Neuronal stem cell (in vitro differentiated cells): Measurements from ENCODE around the gene KIF13A.
"Not testable (repeated sequence)": the region's sequence is repeated elsewhere in the genome, so short reads cannot be mapped to it uniquely, and the experiment has no call there.

Source experiments
- DNase-seq: peaks from one replicate; pipeline ENCODE4 v3.0.0-alpha.2; 2013; ENCODE audit warnings: low spot score
- H2AFZ ChIP-seq: one replicate; pipeline ENCODE4 v1.6.1; 2013; ENCODE audit warnings: mild to moderate bottlenecking, low read length, inconsistent platforms
- H2AK5ac ChIP-seq: 2 replicates; pipeline ENCODE4 v1.6.1; 2013; ENCODE audit warnings: low read depth, mild to moderate bottlenecking, inconsistent platforms, low read length, moderate library complexity, mixed read lengths
- H2BK120ac ChIP-seq: 2 replicates; pipeline ENCODE4 v1.6.1; 2013; ENCODE audit warnings: low read depth, mild to moderate bottlenecking, inconsistent platforms, low read length, moderate library complexity, mixed read lengths
- H2BK12ac ChIP-seq: one replicate; pipeline ENCODE4 v1.6.1; 2013; ENCODE audit warnings: low read length, inconsistent platforms
- H2BK15ac ChIP-seq: 2 replicates; pipeline ENCODE4 v1.6.1; 2013; ENCODE audit warnings: mild to moderate bottlenecking, low read length, inconsistent platforms, mixed read lengths
- H2BK5ac ChIP-seq: one replicate; pipeline ENCODE4 v1.6.1; 2013; ENCODE audit warnings: inconsistent platforms, mild to moderate bottlenecking, low read length, moderate library complexity
- H3K14ac ChIP-seq: one replicate; pipeline ENCODE4 v1.6.1; 2013; ENCODE audit warnings: low read length, inconsistent platforms
- H3K18ac ChIP-seq: 2 replicates; pipeline ENCODE4 v1.6.1; 2013; ENCODE audit warnings: low read length, inconsistent platforms
- H3K23ac ChIP-seq: 2 replicates; pipeline ENCODE4 v1.6.1; 2013; ENCODE audit warnings: low read depth, mild to moderate bottlenecking, mixed read lengths, low read length, inconsistent platforms; ENCODE audit not compliant: poor library complexity
- H3K27ac ChIP-seq: replicated peaks from 3 replicates; pipeline ENCODE4 v1.5.1; 2013; ENCODE audit warnings: low read length, inconsistent platforms
- H3K27me3 ChIP-seq, 3 experiments: 2 replicates each; pipeline ENCODE4 v1.6.1; 2013; ENCODE audit warnings: low read length in 3 of 3, mild to moderate bottlenecking in 2 of 3, inconsistent platforms in 1 of 3, low read depth in 1 of 3, mixed read lengths in 1 of 3, moderate library complexity in 1 of 3; ENCODE audit not compliant: control insufficient read depth in 3 of 3, insufficient read depth in 3 of 3
- H3K36me3 ChIP-seq, 2 donors: replicated peaks in 1 of 2; 2 replicates each; pipeline ENCODE4 v1.6.1; 2013; ENCODE audit warnings: low read length in 2 of 2; ENCODE audit not compliant: control insufficient read depth in 2 of 2, insufficient read depth in 2 of 2
- H3K4ac ChIP-seq: 2 replicates; pipeline ENCODE4 v1.6.1; 2013; ENCODE audit warnings: inconsistent platforms, mild to moderate bottlenecking, low read length, moderate library complexity
- H3K4me1 ChIP-seq, 2 donors: 1 replicate in 1 of 2; 2 replicates in 1 of 2; pipeline ENCODE4 v1.6.1; 2013; ENCODE audit warnings: low read length in 2 of 2, low read depth in 1 of 2; ENCODE audit not compliant: control insufficient read depth in 2 of 2, insufficient read depth in 1 of 2
- H3K4me2 ChIP-seq: one replicate; pipeline ENCODE4 v1.6.1; 2013; ENCODE audit warnings: mild to moderate bottlenecking, low read length, inconsistent platforms; ENCODE audit not compliant: insufficient read depth, poor library complexity, severe bottlenecking
- H3K4me3 ChIP-seq, 2 donors: 2 replicates each; pipeline ENCODE4 v1.5.1; 2013; ENCODE audit warnings: low read length in 2 of 2, mild to moderate bottlenecking in 2 of 2, inconsistent platforms in 1 of 2, moderate library complexity in 1 of 2
- H3K79me1 ChIP-seq: one replicate; pipeline ENCODE4 v1.6.1; 2013; ENCODE audit warnings: low read depth, mild to moderate bottlenecking, inconsistent platforms, low read length, moderate library complexity
- H3K9ac ChIP-seq: one replicate; pipeline ENCODE4 v1.6.1; 2013; ENCODE audit warnings: mild to moderate bottlenecking, low read depth, low read length, inconsistent platforms; ENCODE audit not compliant: poor library complexity
- H3K9me3 ChIP-seq, 2 donors: replicated peaks in 1 of 2; 2 replicates each; pipeline versions ENCODE3 to v1.6.1; 2013; ENCODE audit warnings: low read length in 2 of 2, mild to moderate bottlenecking in 2 of 2, inconsistent platforms in 1 of 2, low read depth in 1 of 2, mixed read lengths in 1 of 2, moderate library complexity in 1 of 2; ENCODE audit not compliant: control insufficient read depth in 2 of 2, insufficient read depth in 1 of 2
- H4K8ac ChIP-seq: one replicate; pipeline ENCODE4 v1.6.1; 2013; ENCODE audit warnings: low read depth, mild to moderate bottlenecking, inconsistent platforms, low read length, moderate library complexity
- H4K91ac ChIP-seq: one replicate; pipeline ENCODE4 v1.6.1; 2013; ENCODE audit warnings: low read length, low read depth, mild to moderate bottlenecking, inconsistent platforms; ENCODE audit not compliant: poor library complexity
- WGBS, 2 donors: extraction: QIAGEN DNeasy Blood & Tissue Kit; methylation state at CpG; one replicate each; pipeline ENCODE4 v1.1.7; 2013; ENCODE audit warnings: missing lambda C conversion rate in 2 of 2, mixed read lengths in 1 of 2; ENCODE audit not compliant: insufficient read length in 2 of 2, insufficient replicate concordance in 1 of 2; ENCODE audit errors: extremely low coverage in 2 of 2; 5-methylcytosine and 5-hydroxymethylcytosine counted together

KIF13A gene

DNA sequence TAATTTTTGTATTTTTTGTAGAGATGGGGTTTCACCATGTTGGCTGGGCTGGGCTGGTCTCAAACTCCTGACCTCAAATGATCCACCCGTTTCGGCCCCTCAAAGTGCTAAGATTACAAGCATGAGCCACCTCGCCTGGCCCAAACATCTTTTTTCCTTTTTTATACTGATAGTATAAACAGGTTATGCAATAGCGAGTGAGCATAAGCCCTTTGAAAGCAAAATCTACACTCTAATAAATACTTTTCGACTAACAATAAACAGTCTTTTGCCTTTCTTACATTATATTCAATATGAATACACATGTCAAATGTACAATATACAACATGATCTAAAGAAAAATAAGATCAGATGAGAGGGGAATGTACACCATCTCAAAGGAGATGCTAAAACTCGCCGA lies 38.7 kb downstream of the KIF13A start:
- Histone ChIP-seq H3K4me3 (no peak overlapping the region), H3K9ac (no peak overlapping the region), H3K79me1 (no peaks in the 10 kb centered on the region), H2AK5ac (no peak overlapping the region), H2BK120ac (no peak overlapping the region), H2BK12ac (no peak overlapping the region), H2BK15ac (no peak overlapping the region), H3K4ac (no peak overlapping the region), H3K27me3 (no peaks in the 10 kb centered on the region), H3K4me1 (peaks cover 0 to 3% of the 10 kb centered on the region in 2 donors), H3K27ac (no peak overlapping the region), H4K8ac (no peak overlapping the region), H3K9me3 (peaks cover 0 to 4% of the 10 kb centered on the region in 2 donors), H3K4me2 (no peak overlapping the region), H3K14ac (no peak overlapping the region), H2AFZ (no peak overlapping the region), H3K23ac (no peak overlapping the region), H3K18ac (no peak overlapping the region), H4K91ac (no peak overlapping the region), H3K36me3 (no peaks in the 10 kb centered on the region), H2BK5ac (no peak overlapping the region)
- DNase-seq: no peak
- whole genome bisulfite sequencing, 2 donors: 100% methylated on average over 1 of the region's 7 CpGs

DNA sequence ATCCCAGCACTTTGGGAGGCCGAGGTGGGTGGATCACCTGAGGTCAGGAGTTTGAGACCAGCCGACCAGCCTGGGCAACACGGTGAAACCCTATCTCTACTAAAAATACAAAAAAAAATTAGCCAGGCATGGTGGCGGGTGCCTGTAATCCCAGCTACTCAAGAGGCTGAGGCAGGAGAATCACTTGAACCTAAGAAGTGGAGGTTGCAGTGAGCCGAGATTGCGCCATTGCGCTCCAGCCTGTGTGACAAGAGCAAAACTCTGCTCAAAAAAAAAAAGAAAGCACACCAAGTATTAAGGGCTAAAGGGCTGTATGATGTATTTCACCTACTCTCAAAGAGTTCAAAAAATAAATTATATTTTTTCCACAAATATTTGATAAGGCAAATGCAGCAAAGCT lies 39.9 kb downstream of the KIF13A start:
- H2AFZ ChIP-seq, H3K14ac ChIP-seq, H3K4me1 ChIP-seq, H3K4me2 ChIP-seq, H2BK5ac ChIP-seq, DNase-seq, H4K8ac ChIP-seq, H3K36me3 ChIP-seq, H3K79me1 ChIP-seq, H4K91ac ChIP-seq, H3K9ac ChIP-seq, H2AK5ac ChIP-seq, H3K9me3 ChIP-seq, H2BK120ac ChIP-seq, H3K4me3 ChIP-seq, H3K27ac ChIP-seq, H3K27me3 ChIP-seq, H2BK12ac ChIP-seq, H3K23ac ChIP-seq, H3K18ac ChIP-seq, H3K4ac ChIP-seq, H2BK15ac ChIP-seq: not testable (repeated sequence)
- no CpG with 5 or more reads among the region's 7 CpGs for WGBS, 2 donors

DNA sequence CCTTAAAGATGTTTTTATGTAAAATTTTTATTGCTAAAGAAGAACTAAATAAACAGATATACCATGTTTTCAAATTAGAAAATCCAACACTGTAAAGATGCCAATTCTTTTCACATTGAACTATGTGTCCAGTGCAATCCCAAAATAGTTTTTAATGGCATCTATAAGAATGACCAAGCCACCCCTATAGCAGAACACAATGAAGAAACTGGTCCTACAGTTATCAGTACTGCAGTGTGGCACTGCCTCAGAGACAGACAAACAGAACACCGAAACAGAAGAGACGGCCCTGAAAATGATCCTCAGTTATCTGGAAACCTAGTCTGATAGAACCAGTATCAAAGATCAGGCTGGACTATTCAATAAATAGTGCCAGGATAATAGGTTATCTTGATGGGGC lies 41.9 kb downstream of the KIF13A start:
- no peaks in the 10 kb centered on the region for H3K36me3 ChIP-seq
- H2AK5ac ChIP-seq: no peak overlapping the region
- H3K79me1 ChIP-seq: no peaks in the 10 kb centered on the region
- no peak overlapping the region for H3K9ac ChIP-seq
- no peaks in the 10 kb centered on the region for H3K27me3 ChIP-seq
- H4K8ac ChIP-seq: no peak overlapping the region
- H3K4me3 ChIP-seq: no peak overlapping the region
- H3K4ac ChIP-seq: no peak overlapping the region
- no peak overlapping the region for H4K91ac ChIP-seq
- no peak overlapping the region for H3K4me2 ChIP-seq
- no peak overlapping the region for H2BK15ac ChIP-seq
- H2BK5ac ChIP-seq: no peak overlapping the region
- no peak overlapping the region for H3K14ac ChIP-seq
- H2AFZ ChIP-seq: no peak overlapping the region
- no peak overlapping the region for H3K27ac ChIP-seq
- DNase-seq: no peak
- no peak overlapping the region for H3K23ac ChIP-seq
- H2BK120ac ChIP-seq: no peak overlapping the region
- H3K4me1 ChIP-seq: peaks cover 0 to 3% of the 10 kb centered on the region in 2 donors
- H2BK12ac ChIP-seq: no peak overlapping the region
- no peak overlapping the region for H3K18ac ChIP-seq
- no peaks in the 10 kb centered on the region for H3K9me3 ChIP-seq
- WGBS, 2 donors: no CpG with 5 or more reads among the region's 2 CpGs

DNA sequence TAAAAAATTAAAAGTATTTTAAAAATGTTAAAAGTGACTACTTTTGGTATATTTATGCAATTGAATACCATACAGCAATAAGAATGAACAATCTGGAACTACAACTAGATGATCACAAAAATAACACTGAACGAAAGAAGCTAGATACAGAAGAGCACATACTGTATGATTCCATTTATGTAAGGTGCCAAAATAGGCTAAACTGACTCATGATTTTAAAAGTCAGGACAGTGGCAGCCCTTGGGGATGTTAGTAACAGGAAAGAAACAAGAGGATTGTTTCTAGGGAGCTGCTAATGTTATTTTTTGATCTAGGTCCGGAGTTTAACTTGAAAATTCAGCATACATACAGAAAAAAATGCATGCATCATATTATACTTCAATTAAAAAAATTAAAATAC lies 42.3 kb downstream of the KIF13A start:
- Histone ChIP-seq H3K9me3 (no peaks in the 10 kb centered on the region), H3K79me1 (no peaks in the 10 kb centered on the region), H2BK120ac (no peak overlapping the region), H3K14ac (no peak overlapping the region), H3K27me3 (no peaks in the 10 kb centered on the region), H3K36me3 (no peaks in the 10 kb centered on the region), H3K4ac (no peak overlapping the region), H3K4me1 (peaks cover 0 to 4% of the 10 kb centered on the region in 2 donors), H3K23ac (no peak overlapping the region), H2BK5ac (no peak overlapping the region), H3K27ac (no peak overlapping the region), H3K18ac (no peak overlapping the region), H2BK15ac (no peak overlapping the region), H2AK5ac (no peak overlapping the region), H2BK12ac (no peak overlapping the region), H4K91ac (no peak overlapping the region), H3K4me2 (no peak overlapping the region), H4K8ac (no peak overlapping the region), H3K9ac (no peak overlapping the region), H2AFZ (no peak overlapping the region), H3K4me3 (no peak overlapping the region)
- DNase-seq: no peak
- no CpG with 5 or more reads among the region's 2 CpGs for WGBS, 2 donors
